Hepatic stellate cell (primary cell): ENCODE results near the gene DUSP2.
A peak's percentile ranks its signal among the peaks of the same experiment; 100 is the strongest.
"Not testable (repeated sequence)": the region's sequence is repeated elsewhere in the genome, so short reads cannot be mapped to it uniquely, and the experiment has no call there.

Source experiments
- DNase-seq: peaks from one replicate; pipeline ENCODE4 v3.0.0; 2011; ENCODE audit warnings: low spot score

DUSP2 gene

DNA sequence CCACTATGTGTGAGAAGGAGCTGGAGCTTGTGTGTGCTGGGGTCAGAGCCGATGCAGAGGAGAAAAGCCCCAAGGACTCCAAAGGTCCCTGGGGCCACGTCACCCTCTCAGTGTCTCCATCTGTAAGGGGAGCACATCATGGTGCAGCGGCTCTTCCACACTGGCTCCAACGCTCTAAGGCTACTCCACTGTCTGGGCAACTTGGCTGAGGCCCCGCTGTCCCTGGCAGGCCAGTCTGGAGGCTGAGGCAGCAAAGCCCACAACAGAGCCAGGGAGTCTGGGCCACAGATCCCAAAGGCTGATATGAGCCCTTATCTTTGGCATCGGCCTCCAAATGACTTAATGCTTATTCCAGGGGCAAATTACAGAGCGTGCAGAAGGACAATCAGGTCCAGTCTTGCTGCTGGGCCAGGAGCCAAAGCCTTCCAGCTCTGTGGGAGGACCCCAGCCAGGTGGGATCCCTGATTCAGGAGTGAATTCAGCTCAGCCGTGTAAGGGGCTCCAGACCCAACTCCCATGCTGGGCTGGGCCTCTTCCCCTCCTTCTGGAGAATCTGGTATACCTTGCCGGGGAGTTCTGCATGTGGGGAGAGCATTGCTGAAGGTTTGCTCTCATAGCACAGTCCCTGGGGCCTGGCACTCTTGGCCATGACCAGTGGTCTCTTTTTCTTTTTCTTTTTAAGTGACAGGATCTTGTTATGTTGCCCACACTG, 1.8 kb upstream of the DUSP2 start:
- DNase-seq = no peak

DNA sequence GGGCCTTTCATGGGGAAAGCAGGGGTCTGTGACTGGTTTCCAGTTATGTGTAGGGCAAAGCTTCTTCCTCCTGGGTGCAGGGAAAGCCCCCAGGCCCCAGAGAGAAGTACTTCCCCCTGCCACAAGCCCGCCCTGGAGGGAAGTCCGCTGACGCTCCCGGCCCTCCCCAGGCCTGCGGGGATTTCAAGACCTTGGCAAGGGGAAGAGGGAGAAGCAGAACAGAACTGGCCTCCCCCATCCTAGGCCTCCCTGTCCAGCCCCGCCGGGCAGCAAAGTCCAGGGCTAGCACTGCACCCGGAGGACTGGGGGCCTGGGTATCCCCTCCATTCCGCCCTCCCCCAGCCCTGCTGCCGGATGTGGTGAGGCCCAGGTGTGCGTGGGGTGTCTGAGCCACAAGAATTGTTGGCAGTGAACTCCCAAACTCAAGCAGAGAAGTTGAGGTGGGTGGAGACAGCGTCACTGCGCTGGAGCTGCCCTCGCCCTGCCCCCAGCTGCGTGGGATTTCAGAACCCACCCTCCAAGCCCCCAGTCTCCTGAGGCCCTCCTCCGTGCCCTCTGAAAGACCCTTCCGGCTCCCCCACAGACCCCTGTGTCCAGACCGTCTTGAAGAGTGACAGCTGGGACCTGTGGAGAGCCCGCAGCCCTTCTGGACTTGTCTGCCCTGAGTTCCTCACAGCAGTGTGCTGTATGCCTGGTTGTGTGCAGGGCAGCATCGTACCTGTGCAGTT, 1.1 kb upstream of the DUSP2 start:
- DNase-seq = no peak

DNA sequence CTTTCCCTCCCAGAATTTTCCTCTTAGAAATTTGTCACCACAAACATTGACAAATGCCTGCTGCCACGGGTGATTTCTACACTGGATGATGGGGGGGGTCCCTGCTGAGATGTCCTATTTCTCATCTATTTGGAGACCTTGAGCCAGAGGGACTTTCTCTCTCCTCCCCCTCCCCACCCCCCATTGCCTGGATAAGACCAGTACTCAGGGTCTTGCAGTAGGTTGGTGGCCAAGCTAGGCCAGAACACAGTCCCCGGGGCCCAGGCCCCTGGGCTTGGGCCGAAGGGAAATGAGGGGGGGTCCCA, 560 bp upstream of the DUSP2 start:
- DNase-seq = no peak

DNA sequence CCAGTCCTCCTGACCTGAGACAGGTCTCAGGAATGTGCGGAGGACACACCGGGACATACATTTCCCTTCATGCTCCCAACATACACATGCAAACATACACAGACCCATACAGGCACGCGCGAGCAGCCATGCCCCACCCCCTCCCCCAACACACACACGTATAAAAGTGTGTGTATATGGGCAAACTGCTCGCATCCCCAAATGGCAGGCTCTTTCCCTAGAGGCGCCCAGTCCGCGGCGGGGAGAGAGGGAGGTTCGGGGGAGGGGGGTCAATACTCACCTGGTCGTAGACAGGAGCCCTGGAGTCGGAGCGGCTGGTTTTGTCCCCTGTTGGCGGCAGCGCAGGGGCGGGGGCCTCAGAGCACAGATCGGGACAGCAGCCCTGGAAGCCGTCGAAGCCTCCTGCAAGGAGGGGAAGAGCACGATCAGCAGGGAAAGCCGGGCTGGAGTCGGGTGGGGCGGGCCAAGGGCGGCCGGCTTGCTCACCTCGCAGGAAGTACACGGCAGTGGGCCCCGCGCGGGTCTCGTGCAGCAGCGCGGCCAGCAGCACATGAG, 682 bp downstream of the DUSP2 start:
- no peak for DNase-seq

DNA sequence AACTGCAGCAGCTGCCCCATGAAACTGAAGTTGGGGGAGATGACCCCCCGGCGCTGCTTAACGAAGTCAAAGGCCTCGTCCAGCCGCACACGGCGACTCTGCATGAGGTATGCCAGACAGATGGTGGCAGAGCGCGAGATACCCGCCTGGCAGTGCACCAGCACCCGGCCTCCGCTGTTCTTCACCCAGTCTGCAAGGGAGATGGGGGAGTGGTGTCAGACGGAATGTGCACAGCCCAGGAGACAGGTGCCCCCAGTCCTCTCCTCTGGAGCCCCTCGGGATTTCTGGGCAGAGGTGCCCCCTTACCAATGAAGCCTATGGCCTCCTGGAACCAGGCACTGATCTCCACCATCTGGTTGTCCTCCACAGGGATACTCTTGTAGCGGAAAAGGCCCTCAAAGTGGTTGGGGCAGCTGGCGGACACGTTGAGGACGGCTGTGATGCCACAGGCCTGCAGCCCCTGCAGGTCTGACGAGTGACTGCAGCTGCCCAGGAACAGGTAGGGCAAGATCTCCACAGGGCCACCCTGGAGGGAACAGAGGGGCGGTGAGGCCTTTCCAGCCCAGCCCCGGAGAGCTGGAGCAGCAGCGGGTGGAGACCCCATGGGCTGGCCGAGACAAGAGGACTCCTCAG, 1.3 kb downstream of the DUSP2 start:
- DNase-seq = no peak

DNA sequence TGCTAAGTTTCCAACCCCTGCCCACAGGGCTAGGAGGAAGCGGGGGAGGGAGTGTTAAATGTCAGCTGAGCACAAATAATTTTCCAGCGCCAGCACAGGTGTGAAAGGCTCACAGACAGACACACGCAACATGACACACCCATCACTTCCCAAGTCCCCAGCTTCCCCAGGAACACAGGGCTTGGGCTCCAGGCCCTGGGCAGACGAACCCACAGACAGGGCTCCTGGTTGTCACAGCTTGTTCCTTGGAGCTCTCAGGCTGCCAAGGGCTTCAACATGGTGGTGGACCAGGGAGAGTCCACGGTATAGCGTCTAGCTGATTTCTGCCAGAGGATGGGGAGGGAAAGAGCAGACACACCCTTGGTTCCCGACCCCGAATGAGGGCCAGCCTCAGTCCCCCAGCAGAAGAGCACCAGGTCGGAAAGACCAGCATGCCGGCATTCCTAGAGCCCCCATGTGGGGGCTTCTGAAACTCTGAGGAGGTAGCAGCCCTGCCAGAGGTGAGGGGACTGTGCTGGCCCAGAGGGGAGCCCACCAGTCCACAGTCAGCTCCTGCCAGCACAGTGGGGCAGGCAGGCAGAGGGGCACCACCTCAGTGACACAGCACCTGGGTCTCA, 1.9 kb downstream of the DUSP2 start:
- DNase-seq = no peak

DNA sequence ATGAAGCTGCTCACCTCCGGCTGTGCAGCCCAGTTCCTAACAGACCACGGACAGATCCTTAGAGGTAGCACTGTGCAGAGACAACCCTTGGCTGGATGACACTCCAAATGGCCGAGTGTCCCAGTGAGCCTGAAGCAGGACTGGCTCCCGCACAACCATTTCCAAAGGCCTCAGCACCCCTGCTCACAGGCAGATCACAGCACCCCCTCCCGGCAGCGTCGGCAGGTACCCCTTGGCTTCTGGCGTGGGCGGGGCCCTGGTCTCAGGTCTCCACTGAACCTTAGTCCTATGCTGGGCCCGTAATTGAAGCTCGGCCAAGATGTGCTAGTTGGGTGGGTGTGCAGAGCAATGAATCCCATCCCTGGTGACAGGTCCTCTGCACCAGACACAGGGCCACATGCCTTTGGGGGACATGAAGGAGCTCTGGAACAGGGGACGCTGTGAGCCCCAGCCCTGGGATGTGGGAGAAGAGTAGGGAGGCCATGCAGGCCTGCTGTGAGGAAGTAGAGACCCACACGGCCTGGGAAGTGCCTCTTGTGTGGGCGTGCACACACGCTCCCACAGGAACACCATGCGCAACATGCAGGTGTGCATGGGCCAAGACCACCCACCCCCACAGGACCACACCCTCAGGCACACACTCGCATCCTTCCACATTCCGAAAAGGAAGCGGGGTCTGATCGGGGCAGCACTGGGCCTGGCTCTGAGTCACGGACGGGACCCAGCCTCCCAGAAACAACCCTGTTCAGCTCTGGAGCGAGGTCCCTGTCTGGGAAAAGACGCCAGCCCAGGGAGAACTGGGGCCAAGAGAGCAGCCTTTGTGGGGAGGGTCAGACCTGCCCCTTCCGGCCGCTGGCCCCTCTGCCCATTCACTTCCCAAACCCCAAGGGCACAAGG, 2.8 kb downstream of the DUSP2 start:
- no peak for DNase-seq

DNA sequence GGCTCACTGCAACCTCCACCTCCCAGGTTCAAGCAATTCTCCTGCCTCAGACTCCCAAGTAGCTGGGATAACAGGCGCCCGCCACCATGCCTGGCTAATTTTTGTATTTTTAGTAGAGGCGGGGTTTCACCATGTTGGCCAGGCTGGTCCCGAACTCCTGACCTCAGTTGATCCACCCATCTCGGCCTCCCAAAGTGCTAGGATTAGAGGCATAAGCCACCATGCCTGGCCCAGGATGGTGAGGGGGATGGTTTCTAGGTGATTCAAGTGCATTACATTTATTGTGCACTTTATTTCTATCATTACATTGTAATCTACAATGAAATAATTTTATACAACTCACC, 3.6 kb downstream of the DUSP2 start:
- DNase-seq = not testable (repeated sequence)

DNA sequence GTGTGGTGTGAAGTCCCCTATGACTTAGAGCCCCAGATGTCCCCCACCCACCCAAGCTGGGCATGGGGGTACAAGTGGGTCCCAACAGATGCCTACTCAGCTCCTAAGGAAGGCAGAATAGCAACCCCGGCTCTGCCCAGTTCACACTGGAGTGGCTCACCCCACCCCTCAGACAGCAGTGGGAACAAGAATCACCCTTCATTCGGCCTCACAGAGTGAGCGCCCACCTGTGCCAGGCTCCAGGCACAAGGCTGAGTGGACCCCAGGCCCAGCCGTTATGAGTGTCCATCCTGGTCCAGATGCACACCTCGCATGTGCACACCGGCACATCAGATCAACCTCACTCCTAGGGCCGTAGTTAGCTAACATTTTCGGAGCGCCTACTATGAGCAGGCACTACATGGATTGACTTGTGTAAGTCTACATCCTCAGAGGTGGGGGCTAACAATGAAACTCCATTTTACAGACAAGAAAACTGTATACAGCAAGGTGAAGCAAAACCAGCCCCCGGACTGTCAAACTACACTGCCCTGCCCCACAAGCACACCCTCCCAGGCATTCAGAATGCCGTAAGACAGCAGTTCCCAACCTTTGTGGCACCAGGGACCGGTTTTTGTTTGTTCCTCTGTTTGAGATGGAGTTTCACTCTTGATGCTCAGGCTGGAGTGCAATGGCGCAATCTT, 4.2 kb downstream of the DUSP2 start:
- no peak for DNase-seq

DNA sequence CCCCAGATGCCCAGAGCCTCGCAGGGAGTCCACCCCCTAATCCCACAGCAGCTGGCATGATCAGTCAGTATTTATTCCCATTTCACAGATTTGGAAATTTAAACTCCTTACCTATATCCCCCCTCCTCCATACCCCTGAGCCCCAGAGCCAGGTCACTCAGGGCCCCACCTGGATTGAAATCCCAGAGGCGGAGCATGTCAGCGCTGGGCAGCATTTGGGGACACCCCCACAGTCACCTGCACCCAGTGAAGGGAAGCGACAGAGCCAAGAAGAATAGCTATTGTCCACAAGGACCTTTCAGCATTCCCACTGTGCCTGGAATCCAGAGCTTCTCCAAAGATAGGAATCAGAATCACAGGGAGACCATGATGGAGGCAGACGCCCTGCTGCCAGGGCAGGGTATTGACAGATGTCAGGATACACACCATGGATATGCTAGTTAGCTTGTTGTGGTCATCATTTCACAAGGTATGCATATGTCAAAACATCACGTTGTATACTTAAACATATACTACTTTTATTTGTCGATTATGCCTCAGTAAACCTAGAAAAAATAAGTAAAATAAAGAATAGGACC, 6.0 kb downstream of the DUSP2 start:
- no peak for DNase-seq

DNA sequence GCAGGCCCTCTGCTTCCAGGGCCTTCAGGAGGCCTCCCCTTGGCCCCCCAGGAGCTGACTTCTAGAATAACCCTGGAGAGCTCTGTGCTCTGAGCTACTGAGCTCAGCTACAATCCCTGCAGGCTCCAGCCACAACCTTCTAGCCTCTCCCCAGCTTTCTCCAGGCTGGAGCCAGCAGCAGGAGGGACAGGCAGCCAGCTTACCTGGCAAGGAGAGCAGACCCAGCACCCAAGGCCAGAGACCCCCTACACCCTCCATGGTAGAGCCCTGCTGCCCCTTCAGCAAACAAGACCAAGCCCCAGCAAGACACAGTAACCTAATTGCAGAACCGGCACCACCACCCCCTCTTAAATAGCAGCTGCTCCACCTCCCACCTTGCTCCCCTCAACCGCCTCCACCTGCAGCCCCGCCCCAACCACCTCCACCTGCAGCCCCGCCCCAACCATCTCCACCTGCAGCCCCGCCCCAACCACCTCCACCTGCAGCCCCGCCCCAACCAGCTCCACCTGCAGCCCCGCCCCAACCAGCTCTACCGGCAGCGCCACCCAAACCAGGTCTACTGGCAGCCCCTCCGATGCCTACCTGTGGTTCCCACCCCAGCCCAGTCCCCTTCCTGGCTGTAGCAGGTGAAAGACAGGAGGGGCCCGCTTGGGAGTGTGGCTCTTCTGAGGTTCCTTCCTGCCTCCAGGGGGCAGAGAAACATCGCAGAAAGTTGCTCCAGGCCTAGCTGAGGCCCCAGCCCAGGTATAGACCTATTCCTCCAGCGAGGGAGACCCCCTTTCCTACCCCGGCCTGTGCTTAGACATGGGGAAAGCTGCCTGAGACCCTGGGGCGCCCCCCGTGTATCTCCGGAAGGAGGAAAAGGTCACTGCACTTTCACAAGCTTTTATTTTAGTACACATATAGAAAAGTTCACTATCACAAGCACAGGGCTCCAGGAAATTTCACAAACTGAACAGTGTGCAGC, 6.8 kb downstream of the DUSP2 start, which contains the start of gene ASTL:
ASTL (minus strand) TSS at position 324 of the 967 bp plus-strand sequence; CDS start at position 258, 66 bp downstream.
- DNase-seq = peak; percentile 73

DNA sequence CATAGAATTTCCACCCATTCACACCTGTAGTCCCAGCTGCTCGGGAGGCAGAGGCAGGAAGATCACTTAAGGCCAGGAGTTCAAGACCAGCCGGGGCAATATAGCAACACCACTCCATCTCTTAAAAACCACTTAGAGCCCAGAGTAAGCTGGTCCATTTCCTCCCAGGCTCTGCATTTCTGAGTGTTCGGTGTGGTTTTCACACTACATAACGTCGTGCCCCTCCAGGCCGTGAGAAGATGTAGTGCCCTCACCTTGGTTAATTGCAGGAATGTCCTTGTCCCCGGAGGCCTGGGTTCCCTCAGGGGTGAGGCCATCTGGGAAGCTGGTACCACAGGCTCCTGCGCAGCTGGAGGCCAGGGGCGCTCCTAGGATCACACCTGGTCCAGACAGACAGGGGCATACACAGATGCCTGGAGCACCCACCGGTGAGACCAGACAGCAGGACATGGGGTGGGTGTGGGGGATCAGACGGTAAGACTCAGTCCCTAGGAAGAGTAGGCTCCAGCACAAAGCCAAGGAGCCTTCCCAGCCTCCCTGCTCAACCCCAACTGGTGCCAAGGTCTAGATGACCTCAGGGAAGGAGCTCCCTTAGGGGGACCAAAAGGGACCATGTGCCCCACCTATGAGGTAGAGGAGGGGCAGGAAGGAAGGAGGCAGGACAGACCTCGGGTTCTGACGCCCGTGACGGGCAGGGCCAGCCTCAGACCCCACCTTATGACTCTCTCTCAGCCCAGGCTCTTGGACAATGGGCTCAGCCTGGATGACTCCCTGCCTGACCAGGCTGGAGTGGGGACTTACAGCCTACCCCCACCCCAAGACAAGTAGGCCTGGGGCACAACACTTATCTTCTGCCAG, 7.7 kb downstream of the DUSP2 start:
- DNase-seq = no peak

DNA sequence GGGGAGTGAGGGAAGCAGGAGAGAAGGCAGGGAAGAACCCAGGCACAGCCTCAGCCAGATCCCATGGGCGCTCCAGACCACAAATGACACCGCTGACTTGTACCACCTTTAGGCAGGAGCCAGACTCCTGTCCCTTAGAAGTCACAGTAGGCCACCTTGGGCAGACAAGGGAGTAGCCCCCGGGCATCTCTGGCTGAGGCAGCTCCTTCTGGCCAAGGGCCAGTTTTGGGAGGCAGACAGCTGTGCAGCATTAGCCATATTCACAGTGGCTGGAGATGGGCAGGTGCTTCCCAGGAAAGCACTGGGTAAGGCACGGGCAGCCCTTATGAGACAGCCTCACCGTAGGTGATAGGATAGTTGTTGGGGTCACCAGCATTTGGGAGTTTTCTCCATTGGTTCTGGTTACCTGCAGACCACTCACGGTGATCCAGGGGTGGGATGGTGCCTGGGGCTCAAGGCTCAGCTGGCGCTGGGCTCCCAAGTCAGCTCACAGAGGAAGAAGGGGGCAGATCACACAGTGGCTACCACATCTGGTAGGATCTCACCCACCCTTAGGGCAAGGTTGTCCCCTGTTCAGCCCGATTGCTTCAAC, 9.0 kb downstream of the DUSP2 start:
- no peak for DNase-seq

DNA sequence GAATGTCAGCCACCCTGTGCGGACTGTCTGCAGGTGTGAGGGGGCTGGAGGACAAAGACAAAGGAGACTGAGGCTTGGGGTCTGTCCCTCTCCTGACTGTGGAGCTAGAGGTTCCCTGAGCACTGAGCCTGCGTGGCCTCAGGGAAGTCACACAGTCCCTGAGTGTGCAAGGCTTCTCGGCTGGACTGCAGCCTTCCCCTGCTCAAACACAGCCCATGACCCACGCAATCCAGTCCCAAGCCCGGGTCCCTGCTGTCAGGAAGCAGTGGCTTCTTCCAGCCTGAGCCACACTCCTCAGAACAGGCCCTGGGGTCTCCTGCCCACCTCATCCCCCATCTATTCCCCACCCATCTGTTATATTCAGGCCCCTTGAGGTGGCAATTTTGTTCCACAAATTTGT, 9.6 kb downstream of the DUSP2 start:
- DNase-seq = no peak

DNA sequence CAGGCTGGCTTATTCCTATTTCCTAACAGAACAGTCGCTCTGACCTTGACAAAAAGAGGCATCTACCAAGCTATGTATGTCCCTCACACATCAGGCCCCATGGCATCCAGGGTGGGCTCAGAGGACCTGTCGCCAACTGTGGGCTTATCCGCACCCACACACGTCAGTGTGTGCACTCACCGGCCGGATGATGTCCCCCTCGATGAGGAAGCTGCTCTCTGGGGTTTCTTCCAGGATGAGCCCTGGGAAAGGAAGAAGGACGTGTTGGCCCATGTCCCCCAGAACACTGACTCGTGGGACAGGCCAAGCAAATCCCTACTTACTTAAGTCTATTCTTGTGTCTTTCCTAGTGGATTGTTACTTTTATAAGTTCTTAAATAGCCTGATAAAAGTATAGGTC, 10.1 kb downstream of the DUSP2 start:
- no peak for DNase-seq

DNA sequence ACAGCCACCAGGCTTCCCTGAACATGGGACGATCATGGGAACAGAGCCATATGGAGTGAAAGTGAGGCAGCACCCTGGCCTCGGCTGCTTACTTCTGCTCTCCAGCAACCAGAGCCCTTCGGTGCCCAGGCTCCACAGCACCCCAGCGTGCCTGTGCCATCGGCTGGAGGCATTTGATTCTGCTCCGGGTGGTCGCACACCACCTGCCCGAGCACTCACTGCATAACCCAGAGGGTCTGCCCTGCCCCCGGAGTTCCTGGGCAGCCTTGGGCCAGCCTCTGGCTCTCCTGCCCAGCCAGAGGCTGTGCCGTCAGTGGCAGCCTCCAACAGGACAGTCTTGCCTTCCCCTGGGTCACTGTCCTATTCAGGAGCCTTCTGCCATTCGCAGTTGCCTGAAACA, 10.8 kb downstream of the DUSP2 start:
- no peak for DNase-seq

DNA sequence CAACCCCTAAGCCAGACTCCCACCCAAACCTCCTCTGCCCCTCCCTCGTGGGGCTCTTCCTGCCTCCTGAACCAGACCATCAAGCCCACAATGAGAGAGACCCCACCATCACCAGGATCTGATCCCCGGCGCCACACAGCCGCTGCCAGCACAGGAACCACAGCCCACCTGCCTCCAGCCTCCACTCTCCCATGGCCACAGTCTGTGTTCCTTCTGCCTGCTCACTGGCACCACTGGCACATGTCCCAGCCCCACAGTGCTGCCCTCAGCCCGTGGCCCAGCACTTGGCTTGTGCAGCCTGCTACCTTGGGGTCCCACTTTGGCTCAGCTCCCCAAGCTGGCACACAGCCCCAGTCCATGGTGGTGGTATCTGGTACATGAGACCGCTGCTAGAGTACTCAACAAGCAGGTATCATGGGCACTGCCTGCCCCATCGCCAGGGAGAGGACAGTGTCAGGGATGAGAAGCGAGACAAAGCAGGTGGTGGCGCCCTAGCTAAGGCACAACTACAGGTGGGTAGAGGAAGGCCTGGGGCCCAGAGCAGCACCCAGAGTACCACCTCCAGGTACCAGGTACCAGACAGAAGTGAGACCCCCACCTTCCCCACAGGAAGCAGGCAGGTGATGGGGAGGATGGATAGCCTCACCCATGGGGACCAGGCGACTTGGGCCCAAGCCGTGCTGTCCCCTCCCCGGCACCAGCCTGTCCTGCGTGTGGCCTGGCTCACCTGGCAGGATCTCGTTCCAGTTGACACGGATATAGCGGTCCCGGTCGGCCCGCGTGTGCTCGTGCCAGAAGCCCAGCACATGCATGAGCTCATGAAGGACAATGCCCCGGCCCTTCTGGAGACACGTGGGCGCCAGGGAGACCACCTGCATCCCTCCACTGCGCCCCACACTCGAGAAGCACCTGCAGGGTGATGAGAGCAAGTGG, 13.2 kb downstream of the DUSP2 start:
- no peak for DNase-seq
